ENCODE results near the gene NUP188. TPM values are rescaled to one million over a fixed set of nuclear protein-coding genes. Genes with fewer than 3 reads are reported as not detected.
A peak's percentile ranks its signal among the peaks of the same experiment; 100 is the strongest.

The NUP188 gene
- total and polyA plus RNA-seq, 10 donors, result 11.0 to 72.5 (median 49.7) TPM

DNA sequence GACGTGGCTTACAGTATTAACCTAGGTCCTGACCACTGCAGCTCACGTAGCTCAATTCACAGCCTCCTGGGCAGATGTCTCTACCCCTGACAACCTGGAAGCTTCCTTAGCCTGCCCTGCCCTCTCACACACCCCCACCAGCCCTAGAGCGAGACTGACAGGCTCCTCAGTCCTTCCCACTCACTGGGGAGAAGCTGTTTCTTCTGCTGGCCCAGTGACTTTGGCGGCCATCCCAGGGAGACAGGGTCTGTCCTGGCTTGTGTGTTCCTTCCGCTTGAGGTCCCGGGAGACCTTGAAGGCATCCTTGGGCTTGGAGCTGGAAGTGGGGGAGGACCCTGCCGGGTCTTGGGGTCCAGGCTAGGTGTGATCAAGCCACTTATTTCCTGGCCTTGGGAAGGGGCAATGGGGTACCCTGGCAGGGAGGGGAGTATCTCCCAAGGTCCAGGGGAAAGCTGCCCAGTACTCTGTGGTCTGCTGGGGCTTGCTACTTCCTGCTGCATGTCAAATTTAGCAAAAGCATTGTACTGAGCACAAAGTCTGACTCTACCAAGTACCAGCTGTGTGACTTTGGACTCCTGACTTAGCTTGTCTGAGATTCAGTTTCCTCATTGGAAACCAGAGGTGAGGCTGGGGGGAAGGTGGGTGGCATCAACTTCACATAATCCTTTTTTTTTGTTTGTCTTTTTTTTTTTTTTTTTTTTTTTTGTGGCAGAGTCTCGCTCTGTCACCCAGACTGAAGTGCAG, 90.8 kb downstream of the NUP188 start:
- Histone ChIP-seq H3K27ac (peak overlapping the region in 4 of 8 donors; percentile 26 to 91 (median 29)), H3K27me3 (replicated peaks in 1 of 7) (no peaks in the 10 kb centered on the region), H3K4me3 (peak overlapping the region in 4 of 8 donors; percentile 77 to 94 (median 89)), H3K4me1 (peaks cover 18 to 47% (median 29%) of the 10 kb centered on the region in 6 donors), H3K9me3 (no peaks in the 10 kb centered on the region), H3K36me3 (peaks cover 4 to 36% (median 25%) of the 10 kb centered on the region in 6 donors)
- intact Hi-C loops (cut with DNase I; ENCODE audit: low total_unique reads), result no loop called here
- DNase-seq, result no peak
- TF ChIP-seq, protein P1, sequence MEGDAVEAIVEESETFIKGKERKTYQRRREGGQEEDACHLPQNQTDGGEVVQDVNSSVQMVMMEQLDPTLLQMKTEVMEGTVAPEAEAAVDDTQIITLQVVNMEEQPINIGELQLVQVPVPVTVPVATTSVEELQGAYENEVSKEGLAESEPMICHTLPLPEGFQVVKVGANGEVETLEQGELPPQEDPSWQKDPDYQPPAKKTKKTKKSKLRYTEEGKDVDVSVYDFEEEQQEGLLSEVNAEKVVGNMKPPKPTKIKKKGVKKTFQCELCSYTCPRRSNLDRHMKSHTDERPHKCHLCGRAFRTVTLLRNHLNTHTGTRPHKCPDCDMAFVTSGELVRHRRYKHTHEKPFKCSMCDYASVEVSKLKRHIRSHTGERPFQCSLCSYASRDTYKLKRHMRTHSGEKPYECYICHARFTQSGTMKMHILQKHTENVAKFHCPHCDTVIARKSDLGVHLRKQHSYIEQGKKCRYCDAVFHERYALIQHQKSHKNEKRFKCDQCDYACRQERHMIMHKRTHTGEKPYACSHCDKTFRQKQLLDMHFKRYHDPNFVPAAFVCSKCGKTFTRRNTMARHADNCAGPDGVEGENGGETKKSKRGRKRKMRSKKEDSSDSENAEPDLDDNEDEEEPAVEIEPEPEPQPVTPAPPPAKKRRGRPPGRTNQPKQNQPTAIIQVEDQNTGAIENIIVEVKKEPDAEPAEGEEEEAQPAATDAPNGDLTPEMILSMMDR (IDR thresholded peaks at IDR 0.05 in 8 of 11, conservative IDR thresholded peaks at IDR 0.05 in 3 of 11), result no peak
- no peak for TF ChIP-seq POLR2AphosphoS5 (IDR thresholded peaks at IDR 0.05)
- TF ChIP-seq POLR2A (IDR thresholded peaks at IDR 0.05), result no peak
- 68 to 79% (median 75%) methylated on average over 7 to 8 of the region's 8 CpGs for WGBS, 5 donors

DNA sequence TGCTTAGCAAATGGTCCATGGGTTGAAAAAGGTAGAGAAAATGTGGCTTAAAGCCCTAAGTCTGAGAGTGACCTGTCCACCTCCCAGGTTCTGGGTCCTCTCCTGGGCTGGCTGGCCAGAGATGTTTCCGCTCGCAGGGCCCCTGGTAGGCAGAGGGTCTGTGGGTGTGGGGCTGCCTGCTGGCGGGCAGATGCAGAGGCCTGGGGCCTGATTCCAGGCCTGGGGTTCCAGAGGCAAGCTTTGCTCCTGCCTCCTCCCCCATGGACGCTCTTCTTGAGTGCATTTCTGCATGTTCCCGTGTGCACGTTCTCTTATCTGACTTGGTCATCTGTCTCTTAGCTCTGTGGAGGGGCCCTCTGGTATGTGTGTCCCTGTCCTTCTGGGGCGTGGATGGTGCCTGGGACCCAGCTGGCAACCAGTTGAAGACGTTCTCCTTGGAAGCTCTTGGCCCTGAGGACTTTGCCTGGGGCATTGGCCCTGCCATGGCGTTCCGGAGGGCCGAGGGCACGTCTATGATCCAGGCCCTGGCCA, 92.7 kb downstream of the NUP188 start:
- TF ChIP-seq, protein P1 (IDR thresholded peaks at IDR 0.05 in 8 of 11, conservative IDR thresholded peaks at IDR 0.05 in 3 of 11), result no peak
- TF ChIP-seq POLR2AphosphoS5 (IDR thresholded peaks at IDR 0.05), result no peak
- no peak for TF ChIP-seq POLR2A (IDR thresholded peaks at IDR 0.05)
- H3K4me3 ChIP-seq, result no peak overlapping the region
- no peak for DNase-seq
- no peaks in the 10 kb centered on the region for H3K27me3 ChIP-seq (replicated peaks in 1 of 7)
- peaks cover 4 to 55% (median 40%) of the 10 kb centered on the region in 6 donors for H3K36me3 ChIP-seq
- intact Hi-C loops (cut with DNase I; ENCODE audit: low total_unique reads), result no loop called here
- no peak overlapping the region for H3K27ac ChIP-seq
- no peaks in the 10 kb centered on the region for H3K9me3 ChIP-seq
- peaks cover 18 to 47% (median 29%) of the 10 kb centered on the region in 6 donors for H3K4me1 ChIP-seq
- WGBS, 5 donors, result 94 to 97% (median 96%) methylated on average over 6 to 12 of the region's 12 CpGs

DNA sequence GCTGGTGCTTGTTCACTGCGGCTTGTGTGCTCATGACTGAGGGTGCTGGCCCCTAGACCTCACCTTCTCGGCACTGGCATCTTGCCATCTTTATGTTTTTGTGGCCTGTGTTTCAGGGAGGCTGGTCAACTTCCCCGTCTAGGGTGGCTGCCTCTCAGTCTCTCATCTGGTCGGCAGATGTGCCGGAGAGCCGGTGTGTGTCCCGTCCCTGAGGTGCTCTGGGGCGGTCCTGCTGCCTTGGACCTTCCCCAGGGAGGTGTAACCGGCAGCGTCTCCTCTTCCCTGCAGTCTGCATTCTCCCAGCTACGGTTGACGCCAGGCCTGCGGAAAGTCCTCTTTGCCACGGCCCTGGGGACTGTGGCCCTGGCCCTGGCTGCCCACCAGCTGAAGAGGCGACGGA, 94.5 kb downstream of the NUP188 start:
- H3K9me3 ChIP-seq, result no peaks in the 10 kb centered on the region
- TF ChIP-seq, protein P1 (IDR thresholded peaks at IDR 0.05 in 8 of 11, conservative IDR thresholded peaks at IDR 0.05 in 3 of 11), result no peak
- no peak for TF ChIP-seq POLR2A (IDR thresholded peaks at IDR 0.05)
- TF ChIP-seq POLR2AphosphoS5 (IDR thresholded peaks at IDR 0.05), result no peak
- H3K27me3 ChIP-seq (replicated peaks in 1 of 7), result no peaks in the 10 kb centered on the region
- 91 to 97% (median 96%) methylated on average over 8 to 16 of the region's 16 CpGs for WGBS, 5 donors
- intact Hi-C loops (cut with DNase I; ENCODE audit: low total_unique reads), result no loop called here
- H3K4me1 ChIP-seq, result peaks cover 17 to 34% (median 19%) of the 10 kb centered on the region in 6 donors
- H3K4me3 ChIP-seq, result no peak overlapping the region
- DNase-seq, result no peak
- H3K27ac ChIP-seq, result no peak overlapping the region
- H3K36me3 ChIP-seq, result peaks cover 4 to 73% (median 56%) of the 10 kb centered on the region in 6 donors

DNA sequence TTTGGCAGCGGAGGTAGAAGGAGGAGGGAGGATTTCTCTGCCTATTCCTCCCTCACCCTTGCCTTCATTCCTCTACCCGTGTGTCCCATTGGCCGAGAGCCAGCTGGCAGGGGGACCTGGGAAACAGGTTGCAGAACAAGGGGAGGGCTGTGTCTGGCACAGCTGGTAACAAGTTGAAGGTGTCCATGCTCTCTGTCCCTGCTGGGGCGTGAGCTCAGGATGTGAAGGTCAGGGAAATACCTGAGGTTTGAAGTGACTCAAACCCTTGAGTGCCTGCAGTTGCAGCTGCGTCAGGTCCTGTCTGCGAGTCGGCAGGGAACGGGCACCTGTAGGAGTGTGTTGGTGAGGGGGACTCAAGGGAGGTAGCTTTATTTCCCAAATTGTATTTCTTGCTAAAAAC, 105.1 kb downstream of the NUP188 start:
- intact Hi-C loops (cut with DNase I; ENCODE audit: low total_unique reads), result no loop called here
- H3K36me3 ChIP-seq, result peaks cover 2 to 100% (median 75%) of the 10 kb centered on the region in 6 donors
- no peak for DNase-seq

More for the DNA sequence above, 105.1 kb downstream of the NUP188 start:
- Histone ChIP-seq H3K27me3 (replicated peaks in 1 of 7) (no peaks in the 10 kb centered on the region), H3K27ac (no peak overlapping the region), H3K4me3 (no peak overlapping the region), H3K4me1 (no peaks in the 10 kb centered on the region), H3K9me3 (no peaks in the 10 kb centered on the region)
- TF ChIP-seq, protein P1 (IDR thresholded peaks at IDR 0.05 in 8 of 11, conservative IDR thresholded peaks at IDR 0.05 in 3 of 11), result no peak
- TF ChIP-seq POLR2A (IDR thresholded peaks at IDR 0.05) (no peak), POLR2AphosphoS5 (IDR thresholded peaks at IDR 0.05) (no peak)
- 85 to 91% (median 90%) methylated on average over 8 of the region's 8 CpGs for WGBS, 5 donors
